Hematopoietic multipotent progenitor cell (in vitro differentiated cells): ENCODE results near the gene RAB38. TPM values are rescaled to one million over a fixed set of nuclear protein-coding genes. Genes with fewer than 3 reads are reported as not detected.
A peak's percentile ranks its signal among the peaks of the same experiment; 100 is the strongest.

Experiments
- DNase-seq, 3 donors: peaks; one replicate each; pipeline ENCODE4 v3.0.0-alpha.2; 2011 to 2015; ENCODE audit warnings: low read depth in 2 of 3, low spot score in 2 of 3
- total RNA-seq: library from RNA; depleted of rRNA; stranded (reverse); fragments of >200 nt; gene quantifications from one replicate; pipeline ENCODE4 v1.2.3, GENCODE V29; 2012

Gene RAB38
- 10.2 TPM for total RNA-seq

- peak in 2 of 3 donors; percentile 66 to 67 for DNase-seq
These were observed at the start of gene RAB38 for GRCh38 chr11:88174709-88175568. Gene RAB38 (minus strand): TSS chr11:88175443. CDS start chr11:88175384, 59 bp downstream.

- no peak for DNase-seq
These were observed 38.2 kb upstream of the RAB38 start for GRCh38 chr11:88213406-88213805.

- DNase-seq, result no peak
These were observed 37.1 kb upstream of the RAB38 start for GRCh38 chr11:88212300-88212699.

GRCh38 chr11:88208745-88209144 is 33.5 kb upstream of the RAB38 start:
- DNase-seq, result no peak

GRCh38 chr11:88206751-88207150 is 31.5 kb upstream of the RAB38 start:
- DNase-seq, result no peak

GRCh38 chr11:88204353-88204752 is 29.1 kb upstream of the RAB38 start:
- no peak for DNase-seq

GRCh38 chr11:88203604-88204003 is 28.4 kb upstream of the RAB38 start:
- no peak for DNase-seq

- no peak for DNase-seq
These were observed 27.3 kb upstream of the RAB38 start for GRCh38 chr11:88202498-88202897.

- no peak for DNase-seq
These were observed 21.1 kb upstream of the RAB38 start for GRCh38 chr11:88196393-88196792.

- DNase-seq, result no peak
These were observed 20.7 kb upstream of the RAB38 start for GRCh38 chr11:88195908-88196307.

GRCh38 chr11:88194990-88195389 is 19.7 kb upstream of the RAB38 start:
- DNase-seq, result no peak

GRCh38 chr11:88193278-88193677 is 18.0 kb upstream of the RAB38 start:
- no peak for DNase-seq

- DNase-seq, result no peak
These were observed 13.7 kb upstream of the RAB38 start for GRCh38 chr11:88188932-88189253.

- DNase-seq, result no peak
These were observed 13.1 kb upstream of the RAB38 start for GRCh38 chr11:88188251-88188931.

- no peak for DNase-seq
These were observed 8.0 kb upstream of the RAB38 start for GRCh38 chr11:88183233-88183632.

GRCh38 chr11:88181776-88182175 is 6.5 kb upstream of the RAB38 start:
- DNase-seq, result no peak

GRCh38 chr11:88179971-88180629 is 4.9 kb upstream of the RAB38 start:
- no peak for DNase-seq

GRCh38 chr11:88179141-88179540 is 3.9 kb upstream of the RAB38 start:
- DNase-seq, result no peak

GRCh38 chr11:88178191-88178590 is 2.9 kb upstream of the RAB38 start:
- DNase-seq, result no peak

- no peak for DNase-seq
These were observed 379 bp upstream of the RAB38 start for GRCh38 chr11:88175569-88176075.

- no peak for DNase-seq
These were observed 1.3 kb downstream of the RAB38 start for GRCh38 chr11:88173956-88174355.
